Astrocyte (in vitro differentiated cells and primary cell): ENCODE measurements around the gene MAP6D1.

Source experiments
- CTCF ChIP-seq: IDR thresholded peaks from 2 replicates; pipeline ENCODE4 v1.5.1; 2011; ENCODE audit warnings: low read depth, mild to moderate bottlenecking, inconsistent platforms, low read length, moderate library complexity; ENCODE audit not compliant: insufficient read depth
- EZH2 ChIP-seq: IDR thresholded peaks from 2 replicates; pipeline ENCODE4 v1.6.1; 2012; ENCODE audit warnings: mild to moderate bottlenecking, low read length, inconsistent platforms; ENCODE audit not compliant: insufficient read depth

- no peak for TF ChIP-seq CTCF
- TF ChIP-seq EZH2 = no peak
Observed at GRCh38 chr3:183873914-183874313, 48.5 kb upstream of the MAP6D1 start.
